OCI-LY1 (cell line): ENCODE results near the gene DYNLL1.

ENCODE experiments used
- EZH2 ChIP-seq: fragments of 200-600 bp; sonication (generic), shearing (Covaris generic); IDR thresholded peaks from 2 replicates; pipeline ENCODE4 v1.8.0; 2017; ENCODE audit warnings: borderline replicate concordance, mixed run types, mild to moderate bottlenecking, antibody characterized with exemption, low read length, moderate library complexity, mixed read lengths
- TF ChIP-seq, protein P1 (sequence below): fragments of 200-600 bp; sonication (generic), shearing (Covaris generic); IDR thresholded peaks from 2 replicates; pipeline ENCODE4 v1.5.1; 2017; ENCODE audit warnings: mild to moderate bottlenecking, antibody characterized with exemption, low read length, moderate library complexity, mixed read lengths

DNA sequence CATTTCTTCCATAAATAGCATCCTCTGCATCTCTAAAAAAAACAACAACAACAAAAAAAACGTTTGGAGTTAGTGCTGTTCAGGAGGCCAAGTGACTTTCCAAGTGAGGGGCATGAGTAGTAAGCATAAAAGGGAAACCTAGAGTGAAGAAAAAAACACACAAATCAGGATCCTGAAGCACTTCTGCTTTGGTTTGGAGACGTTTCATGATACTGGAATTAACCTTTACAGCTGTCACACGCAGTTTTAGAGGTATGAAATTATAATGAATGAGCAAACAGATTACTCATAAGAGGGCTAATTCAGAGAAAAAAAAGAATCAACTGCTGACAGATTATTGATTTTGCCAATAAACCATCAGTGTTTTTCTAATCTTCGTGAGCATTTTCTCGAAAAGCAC, 30.2 kb upstream of the DYNLL1 start:
- TF ChIP-seq, protein P1, sequence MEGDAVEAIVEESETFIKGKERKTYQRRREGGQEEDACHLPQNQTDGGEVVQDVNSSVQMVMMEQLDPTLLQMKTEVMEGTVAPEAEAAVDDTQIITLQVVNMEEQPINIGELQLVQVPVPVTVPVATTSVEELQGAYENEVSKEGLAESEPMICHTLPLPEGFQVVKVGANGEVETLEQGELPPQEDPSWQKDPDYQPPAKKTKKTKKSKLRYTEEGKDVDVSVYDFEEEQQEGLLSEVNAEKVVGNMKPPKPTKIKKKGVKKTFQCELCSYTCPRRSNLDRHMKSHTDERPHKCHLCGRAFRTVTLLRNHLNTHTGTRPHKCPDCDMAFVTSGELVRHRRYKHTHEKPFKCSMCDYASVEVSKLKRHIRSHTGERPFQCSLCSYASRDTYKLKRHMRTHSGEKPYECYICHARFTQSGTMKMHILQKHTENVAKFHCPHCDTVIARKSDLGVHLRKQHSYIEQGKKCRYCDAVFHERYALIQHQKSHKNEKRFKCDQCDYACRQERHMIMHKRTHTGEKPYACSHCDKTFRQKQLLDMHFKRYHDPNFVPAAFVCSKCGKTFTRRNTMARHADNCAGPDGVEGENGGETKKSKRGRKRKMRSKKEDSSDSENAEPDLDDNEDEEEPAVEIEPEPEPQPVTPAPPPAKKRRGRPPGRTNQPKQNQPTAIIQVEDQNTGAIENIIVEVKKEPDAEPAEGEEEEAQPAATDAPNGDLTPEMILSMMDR: no peak
- TF ChIP-seq EZH2: no peak
